GM10847 (cell line): ENCODE data around the gene EPN3.

ENCODE experiments used
- POLR2A ChIP-seq: IDR thresholded peaks from 2 replicates; pipeline ENCODE4 v1.6.1; 2011; ENCODE audit not compliant: insufficient read length; ENCODE audit errors: extremely low read depth

EPN3 gene

DNA sequence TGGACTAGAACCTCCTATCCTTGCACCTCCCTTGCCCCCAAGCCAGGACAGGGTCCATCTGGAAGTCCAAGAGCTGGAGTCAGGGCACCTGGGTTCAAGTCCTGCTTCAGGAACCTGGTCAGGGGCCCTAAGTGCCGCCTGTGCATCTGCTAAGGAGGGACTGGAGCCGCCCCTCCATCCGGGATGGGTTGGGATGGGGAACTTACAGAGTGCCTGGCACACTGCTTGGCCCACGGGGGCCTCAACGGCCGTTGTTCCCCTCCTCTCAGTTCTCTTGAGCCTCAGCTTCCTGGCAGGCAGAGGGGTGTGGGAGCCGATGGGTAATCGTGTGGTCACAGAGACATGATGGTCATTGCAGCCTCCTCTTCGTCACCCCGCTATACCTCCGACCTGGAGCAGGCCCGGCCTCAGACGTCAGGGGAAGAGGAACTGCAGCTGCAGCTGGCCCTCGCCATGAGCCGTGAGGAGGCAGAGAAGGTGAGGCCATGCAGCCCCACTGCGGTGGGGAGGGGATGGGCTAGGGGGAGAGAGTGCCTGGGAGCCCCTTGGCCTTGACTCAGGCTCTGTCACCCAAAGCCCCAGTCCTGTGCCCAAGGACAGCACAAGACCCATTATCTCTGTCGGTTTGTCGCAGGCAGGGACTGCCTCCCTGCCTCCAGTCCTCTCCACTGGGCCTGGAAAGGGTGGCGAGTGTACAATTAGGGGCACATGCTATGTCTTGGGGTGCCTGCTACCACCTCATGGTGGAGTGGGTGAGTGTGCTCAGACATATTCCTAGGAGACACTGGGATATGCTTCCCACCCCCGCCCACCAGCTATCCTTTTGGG, 5.4 kb downstream of the EPN3 start:
- TF ChIP-seq POLR2A: no peak

DNA sequence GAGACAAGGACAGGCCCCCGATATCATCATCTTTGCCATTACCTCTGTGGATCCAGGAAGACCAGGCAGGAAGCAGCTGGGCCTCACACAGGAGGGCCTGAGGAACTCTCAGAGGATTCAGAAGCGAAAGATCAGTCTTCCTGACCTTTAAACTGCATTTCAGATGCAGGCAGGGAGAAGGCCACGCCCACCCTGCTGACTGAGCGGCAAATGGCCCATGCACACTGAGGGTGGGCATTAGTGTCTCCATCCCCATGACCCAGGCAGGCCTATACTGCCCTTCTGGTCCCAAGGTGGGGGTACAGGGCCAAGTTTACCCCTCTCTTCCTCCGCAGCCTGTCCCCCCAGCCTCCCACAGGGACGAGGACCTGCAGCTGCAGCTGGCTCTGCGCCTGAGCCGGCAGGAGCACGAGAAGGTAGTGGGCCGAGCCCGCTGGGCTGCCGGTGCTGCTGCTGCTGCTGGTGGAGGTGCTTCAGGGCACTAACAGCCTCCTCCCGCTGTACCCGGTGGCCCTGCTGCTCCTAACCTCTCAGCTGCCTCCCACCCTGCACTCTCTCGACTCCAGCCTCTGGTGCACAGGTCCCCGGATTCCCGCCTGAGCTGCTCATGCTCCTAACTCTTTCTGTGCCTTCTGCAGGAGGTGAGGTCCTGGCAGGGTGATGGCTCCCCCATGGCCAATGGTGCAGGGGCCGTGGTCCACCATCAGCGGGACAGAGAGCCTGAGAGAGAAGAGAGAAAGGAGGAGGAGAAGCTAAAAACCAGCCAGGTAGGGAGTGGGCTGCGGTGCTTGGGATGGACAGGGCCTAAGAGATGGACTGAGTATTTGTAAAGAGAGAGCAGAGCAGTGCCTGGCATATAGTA, 6.2 kb downstream of the EPN3 start:
- no peak for TF ChIP-seq POLR2A

DNA sequence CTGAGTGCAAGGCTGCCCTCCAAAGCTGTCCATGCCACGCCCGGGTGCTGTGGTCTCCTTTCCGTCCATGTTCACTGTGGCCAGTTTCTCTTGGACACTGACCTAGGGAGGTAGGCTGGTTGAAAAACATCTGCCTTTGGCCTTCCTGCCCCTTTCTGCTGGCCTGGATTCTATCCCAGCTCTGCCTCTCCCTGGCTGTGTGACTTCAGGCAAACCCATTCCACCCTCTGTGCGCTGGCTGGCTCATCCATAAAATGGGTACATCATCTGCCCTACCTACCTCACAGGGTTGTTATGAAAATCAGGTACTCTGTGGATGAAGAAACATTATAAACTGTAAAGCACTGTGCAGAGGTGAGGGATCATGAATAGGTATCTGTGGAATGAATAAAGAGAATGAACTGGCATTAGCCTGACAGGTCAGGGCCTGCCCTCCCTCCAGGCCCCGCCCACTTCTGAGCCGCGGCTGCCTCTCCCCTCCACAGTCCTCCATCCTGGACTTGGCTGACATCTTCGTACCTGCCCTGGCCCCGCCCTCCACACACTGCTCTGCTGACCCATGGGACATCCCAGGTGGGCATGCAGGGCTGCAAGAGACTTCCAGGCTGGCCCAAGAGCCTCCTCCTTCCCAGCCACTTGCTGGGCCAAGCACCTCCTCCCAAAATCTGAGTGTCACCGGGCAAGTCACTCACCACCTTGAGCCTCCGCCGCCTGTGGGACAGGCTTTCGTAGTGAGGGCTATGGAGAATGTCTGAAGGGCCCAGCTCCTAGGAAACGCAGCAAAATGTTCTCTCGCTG, 7.4 kb downstream of the EPN3 start:
- TF ChIP-seq POLR2A: no peak

DNA sequence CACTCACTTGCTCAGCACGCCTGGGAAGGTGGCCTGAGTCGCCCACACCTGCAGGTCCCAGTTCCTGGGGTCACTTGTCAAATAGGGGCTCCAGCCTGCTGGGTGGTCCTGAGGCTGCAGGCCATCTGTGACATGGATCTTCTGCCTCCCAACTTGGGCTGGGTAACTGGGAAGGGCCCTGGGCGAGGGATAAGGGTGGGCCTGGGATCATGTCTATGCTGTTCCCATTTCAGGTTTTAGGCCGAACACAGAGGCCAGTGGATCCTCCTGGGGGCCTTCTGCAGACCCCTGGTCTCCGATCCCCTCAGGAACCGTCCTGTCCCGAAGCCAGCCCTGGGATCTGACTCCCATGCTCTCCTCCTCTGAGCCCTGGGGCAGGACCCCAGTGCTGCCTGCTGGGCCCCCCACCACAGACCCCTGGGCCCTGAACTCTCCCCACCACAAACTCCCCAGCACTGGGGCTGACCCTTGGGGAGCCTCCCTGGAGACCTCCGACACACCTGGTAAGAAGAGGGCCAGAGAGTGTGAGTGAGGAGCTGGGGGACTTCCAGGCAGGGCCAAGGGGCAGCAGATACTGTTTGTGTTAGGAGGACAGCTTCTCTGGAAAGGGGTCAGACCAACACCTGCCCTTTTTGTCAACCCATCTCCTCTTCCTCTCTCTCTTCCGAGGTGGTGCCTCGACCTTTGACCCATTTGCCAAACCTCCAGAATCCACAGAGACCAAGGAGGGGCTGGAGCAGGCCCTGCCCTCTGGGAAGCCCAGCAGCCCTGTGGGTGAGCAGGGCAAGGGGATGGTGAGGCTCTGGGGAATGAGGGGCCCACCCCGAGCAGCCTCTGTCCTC, 8.2 kb downstream of the EPN3 start:
- no peak for TF ChIP-seq POLR2A

DNA sequence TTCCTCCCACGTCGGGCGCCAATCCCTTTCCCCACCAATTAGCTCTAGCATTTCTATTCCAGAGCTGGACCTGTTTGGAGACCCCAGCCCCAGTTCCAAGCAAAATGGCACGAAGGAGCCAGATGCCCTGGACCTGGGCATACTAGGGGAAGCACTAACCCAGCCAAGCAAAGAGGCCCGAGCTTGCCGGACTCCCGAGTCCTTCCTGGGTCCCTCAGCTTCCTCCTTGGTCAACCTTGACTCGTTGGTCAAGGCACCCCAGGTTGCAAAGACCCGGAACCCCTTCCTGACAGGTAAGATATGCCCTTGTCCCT, 8.8 kb downstream of the EPN3 start:
- no peak for TF ChIP-seq POLR2A

DNA sequence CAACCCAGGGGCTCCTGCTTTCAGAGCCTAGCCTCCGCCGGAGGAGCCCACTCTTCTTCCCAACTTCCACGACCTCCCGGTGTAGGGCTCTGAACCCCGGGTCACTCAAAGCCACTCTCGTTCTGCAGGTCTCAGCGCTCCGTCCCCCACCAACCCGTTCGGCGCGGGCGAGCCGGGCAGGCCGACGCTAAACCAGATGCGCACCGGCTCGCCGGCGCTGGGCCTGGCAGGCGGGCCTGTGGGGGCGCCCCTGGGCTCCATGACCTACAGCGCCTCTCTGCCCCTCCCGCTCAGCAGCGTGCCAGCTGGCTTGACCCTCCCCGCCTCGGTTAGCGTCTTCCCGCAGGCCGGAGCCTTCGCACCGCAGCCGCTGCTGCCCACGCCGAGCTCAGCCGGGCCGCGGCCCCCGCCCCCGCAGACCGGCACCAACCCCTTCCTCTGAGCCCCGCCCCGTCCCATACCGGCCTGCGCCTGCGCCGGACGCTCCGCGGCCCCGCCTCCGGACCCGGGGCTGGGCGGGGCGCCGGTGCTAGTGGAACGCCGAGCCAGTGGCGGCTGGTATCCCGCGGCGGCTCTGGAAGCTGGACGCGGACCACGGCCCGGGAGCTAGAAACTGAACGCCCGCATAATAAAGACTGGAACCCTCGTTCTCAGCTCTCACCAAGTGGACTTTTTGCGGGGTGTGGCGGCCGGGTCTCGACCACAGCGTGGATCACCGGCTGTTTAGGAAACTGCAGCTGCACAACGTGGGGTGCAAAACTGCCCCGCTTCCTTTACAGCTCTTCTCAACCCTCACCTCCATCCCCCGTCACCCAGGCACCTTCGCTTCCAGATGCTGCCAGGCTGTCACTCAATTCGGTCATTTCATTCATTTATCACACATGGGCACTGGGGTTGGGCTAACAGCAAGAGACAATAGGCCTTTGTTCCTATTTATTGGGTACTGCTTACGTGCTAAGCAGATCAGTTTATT, 9.5 kb downstream of the EPN3 start:
- TF ChIP-seq POLR2A: no peak

DNA sequence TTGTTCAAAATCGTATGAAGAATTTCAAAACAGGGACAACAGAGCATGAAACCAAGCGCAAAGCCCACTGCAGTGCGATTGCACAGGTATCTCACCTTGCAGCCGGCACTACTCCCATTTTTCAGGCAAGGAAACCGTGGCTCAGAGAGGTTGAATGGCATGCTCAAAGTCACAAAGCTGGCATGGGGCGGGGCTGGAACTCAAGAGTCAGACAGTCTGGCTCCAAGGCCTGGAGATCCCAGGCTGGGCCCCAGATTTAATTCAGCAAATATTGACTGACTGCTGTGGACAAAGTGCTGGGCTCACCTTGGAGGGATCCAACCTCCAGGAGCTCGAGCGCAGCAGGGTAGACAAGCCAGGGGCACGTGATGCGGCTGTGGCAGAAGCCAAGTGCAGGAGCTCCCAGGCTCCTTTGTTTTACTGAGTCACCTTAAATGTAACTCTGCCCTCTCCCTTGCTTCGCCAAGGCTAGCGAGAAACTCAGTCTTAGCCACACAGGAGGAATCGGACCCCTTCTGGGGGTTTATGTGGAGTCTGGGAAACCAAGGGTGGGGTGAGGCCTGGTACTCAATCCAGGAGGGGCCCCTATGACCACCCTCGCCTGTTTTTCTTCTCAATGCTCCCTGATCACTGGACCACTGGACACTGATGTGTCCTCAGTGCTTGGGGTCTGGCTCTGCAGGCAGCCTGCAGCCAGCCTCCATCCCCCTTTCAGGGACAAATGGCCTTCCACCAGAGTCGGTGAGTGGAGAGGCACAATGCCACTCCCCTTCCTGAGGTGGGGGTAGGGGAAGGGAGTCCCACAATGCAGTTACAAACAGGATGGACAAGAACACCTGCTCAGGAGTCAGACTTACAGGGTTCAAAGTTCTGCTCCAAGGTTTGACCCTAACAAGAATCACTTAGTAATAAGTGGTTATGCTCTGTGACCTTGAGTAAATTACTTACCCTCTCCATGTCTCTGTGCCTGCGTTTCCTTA, 10.6 kb downstream of the EPN3 start:
- no peak for TF ChIP-seq POLR2A

DNA sequence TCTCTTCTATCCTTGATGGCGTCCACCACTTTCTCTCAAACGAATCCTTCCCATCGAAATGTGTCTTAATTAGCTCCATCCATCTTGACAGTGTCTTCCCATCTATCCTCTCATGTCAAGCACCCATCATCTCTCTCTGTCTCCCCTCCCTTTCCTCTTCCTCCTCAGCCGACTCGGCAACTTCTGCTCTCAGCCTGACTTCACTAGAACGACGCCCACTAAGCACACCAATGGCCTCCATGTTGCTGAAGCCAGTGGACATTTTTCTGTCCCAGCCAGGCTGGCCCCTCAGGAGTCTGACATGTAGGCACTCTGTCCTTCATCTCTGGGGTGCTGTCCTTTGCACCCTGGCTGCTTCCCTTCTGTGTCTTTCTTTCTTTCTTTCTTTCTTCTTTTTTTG, 12.0 kb downstream of the EPN3 start:
- TF ChIP-seq POLR2A: no peak

DNA sequence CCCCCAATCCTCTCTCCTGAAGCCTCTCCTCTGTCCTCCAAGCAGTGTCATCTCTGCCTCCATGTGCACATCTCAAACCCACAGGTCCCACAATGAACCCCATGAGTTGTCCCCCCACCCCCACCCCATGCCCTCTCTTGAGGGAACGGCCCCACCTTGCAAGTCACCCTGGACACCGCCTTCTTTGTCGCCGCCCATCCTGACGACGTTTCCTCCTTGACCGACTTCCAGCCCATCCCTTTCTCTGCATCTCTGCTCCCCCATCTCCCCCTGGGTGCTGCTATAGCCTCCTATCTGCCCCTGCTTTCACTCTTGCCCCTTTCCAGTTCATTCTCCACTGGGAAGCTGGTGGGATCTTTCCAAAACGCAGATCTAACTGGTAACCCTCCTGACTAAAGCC, 12.8 kb downstream of the EPN3 start:
- TF ChIP-seq POLR2A: no peak

DNA sequence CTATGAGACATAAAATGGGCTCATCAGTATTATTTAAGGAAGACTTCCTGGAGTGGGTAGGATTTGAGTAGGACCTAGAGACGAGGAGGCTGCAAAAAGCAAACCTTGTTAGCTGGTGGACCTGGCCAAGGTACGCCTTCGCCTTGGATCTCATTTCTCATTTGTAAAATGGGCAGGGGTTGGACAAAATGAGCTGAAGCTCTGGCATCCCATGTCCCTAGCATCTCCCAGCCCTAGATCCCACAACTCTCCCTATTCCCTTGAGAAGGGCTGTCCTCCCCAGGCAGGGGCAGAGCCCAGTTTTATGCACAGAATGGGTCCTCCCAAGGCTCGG, 14.1 kb downstream of the EPN3 start:
- no peak for TF ChIP-seq POLR2A

DNA sequence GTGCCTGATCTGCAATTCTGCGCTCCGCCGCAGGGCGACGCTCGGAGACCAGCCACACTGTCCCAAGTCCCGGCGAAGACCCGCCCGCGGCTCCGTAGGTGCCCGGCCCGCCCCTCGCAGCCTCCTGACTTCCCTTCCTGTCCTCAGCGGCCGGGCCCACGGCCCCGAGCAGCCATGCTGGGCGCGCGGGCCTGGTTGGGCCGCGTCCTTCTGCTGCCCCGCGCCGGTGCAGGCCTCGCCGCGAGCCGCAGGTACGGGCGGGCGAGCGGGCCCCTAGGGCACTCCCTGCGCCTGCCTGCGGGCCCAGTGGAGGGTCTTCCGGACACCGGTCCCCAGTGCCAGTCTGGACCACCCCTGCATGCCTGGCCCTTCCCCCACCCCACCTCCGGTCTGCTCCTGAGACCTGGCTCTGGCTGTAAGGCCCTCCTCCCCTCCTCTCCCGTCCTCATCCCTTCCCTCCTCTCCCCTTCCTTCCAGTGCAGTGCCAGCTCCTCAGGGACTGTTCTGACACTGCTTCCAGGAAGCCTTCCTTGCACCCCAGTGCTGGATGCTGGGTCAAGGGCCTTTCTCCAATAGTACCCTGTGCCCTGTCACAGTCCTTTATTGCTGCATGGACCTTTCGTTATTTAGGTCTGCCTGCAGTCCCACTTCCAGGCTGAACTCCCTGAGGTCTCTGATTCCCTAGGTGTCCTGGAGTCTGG, 14.7 kb downstream of the EPN3 start, which contains the start of gene SPATA20:
Gene SPATA20 (plus strand): TSS at position 140 of the 701 bp plus-strand sequence. CDS start 35 bp downstream, at position 175.
- TF ChIP-seq POLR2A: peak; percentile 62

DNA sequence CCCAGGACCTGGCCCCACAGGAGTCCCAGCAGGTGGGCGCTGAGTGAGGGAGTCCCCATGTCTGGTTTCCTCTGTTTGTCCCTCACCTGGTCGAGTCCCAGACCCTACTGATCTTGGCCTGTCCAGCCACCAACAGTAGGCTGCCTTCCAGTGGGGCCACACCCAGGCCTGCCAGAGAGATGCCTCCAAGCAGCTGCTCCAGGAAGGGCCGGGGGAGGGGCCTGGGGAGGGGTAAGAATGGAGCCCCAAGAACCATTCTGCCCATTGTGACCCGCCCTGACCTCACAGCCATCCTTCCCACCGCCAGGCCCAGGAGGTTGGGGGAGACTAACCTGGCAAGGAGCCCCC, 15.2 kb downstream of the EPN3 start:
- no peak for TF ChIP-seq POLR2A
